AG09319 (cell line): ENCODE data around the gene SEPHS2.

ENCODE experiments used
- DNase-seq: peaks from one replicate; pipeline ENCODE4 v3.0.0-alpha.2; 2010; ENCODE audit warnings: low read depth; ENCODE audit errors: extremely low read depth
- TF ChIP-seq, protein P1 (sequence below): IDR thresholded peaks from 2 replicates; pipeline ENCODE4 v1.5.1; 2011; ENCODE audit warnings: low read depth, mild to moderate bottlenecking, inconsistent platforms, low read length, moderate library complexity

SEPHS2 gene, protein sequence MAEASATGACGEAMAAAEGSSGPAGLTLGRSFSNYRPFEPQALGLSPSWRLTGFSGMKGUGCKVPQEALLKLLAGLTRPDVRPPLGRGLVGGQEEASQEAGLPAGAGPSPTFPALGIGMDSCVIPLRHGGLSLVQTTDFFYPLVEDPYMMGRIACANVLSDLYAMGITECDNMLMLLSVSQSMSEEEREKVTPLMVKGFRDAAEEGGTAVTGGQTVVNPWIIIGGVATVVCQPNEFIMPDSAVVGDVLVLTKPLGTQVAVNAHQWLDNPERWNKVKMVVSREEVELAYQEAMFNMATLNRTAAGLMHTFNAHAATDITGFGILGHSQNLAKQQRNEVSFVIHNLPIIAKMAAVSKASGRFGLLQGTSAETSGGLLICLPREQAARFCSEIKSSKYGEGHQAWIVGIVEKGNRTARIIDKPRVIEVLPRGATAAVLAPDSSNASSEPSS

DNA sequence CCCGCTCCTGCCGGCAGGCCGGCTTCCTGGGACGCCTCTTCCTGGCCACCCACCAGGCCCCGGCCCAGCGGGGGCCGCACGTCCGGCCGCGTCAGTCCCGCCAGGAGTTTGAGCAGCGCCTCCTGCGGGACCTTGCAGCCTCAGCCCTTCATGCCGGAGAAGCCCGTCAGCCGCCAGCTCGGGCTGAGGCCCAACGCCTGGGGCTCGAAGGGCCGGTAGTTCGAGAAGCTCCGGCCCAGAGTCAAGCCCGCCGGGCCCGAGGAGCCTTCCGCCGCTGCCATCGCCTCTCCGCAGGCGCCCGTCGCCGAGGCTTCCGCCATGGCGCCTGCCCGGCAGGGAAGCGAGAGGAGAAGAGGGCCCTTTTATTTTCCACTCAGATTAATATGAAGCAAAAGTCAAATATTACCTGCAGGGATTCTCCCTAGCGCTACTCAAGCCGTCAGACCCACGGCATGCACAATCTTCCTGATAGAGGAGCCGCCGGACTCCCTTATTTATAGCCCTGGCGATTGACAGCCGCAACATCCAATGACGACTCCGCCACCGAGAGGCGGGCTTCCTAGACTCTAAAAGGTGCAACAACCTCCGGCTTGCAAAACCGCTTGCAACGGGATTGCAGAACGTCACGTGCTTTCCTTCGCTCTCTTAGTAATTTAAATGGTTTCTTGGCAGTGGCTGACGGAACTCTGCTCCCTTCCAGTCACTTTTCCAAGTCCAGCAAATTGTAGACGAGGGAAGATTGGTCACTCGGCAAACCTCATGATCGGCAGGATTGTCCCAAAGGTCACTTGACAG lies at the start of gene SEPHS2:
Gene SEPHS2 (minus strand): TSS at position 467 of the 795 bp plus-strand sequence. CDS start 147 bp downstream, at position 320.
- TF ChIP-seq, protein P1, sequence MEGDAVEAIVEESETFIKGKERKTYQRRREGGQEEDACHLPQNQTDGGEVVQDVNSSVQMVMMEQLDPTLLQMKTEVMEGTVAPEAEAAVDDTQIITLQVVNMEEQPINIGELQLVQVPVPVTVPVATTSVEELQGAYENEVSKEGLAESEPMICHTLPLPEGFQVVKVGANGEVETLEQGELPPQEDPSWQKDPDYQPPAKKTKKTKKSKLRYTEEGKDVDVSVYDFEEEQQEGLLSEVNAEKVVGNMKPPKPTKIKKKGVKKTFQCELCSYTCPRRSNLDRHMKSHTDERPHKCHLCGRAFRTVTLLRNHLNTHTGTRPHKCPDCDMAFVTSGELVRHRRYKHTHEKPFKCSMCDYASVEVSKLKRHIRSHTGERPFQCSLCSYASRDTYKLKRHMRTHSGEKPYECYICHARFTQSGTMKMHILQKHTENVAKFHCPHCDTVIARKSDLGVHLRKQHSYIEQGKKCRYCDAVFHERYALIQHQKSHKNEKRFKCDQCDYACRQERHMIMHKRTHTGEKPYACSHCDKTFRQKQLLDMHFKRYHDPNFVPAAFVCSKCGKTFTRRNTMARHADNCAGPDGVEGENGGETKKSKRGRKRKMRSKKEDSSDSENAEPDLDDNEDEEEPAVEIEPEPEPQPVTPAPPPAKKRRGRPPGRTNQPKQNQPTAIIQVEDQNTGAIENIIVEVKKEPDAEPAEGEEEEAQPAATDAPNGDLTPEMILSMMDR, result peak; percentile 53
- peak; percentile 95 for DNase-seq

DNA sequence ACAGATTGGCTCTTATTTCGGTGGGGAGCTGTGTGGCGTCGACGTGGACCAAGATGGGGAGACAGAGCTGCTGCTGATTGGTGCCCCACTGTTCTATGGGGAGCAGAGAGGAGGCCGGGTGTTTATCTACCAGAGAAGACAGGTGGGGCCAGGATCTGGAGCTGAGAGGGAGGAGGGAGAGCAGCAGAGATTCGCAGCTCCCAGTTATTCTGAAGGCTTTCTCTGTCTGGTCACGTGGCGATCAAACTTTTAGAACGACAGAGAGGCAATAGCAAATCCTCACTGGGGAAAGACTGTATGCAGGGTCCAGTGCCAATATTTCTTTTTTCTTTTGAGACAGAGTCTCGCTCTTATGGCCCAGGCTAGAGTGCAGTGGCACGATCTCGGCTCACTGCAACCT lies 49.0 kb upstream of the SEPHS2 start:
- DNase-seq, result no peak
- TF ChIP-seq, protein P1, result no peak

- DNase-seq, result no peak
- TF ChIP-seq, protein P1, result no peak
Observed at GRCh38 chr16:30493941-30494488, 48.3 kb upstream of the SEPHS2 start.

DNA sequence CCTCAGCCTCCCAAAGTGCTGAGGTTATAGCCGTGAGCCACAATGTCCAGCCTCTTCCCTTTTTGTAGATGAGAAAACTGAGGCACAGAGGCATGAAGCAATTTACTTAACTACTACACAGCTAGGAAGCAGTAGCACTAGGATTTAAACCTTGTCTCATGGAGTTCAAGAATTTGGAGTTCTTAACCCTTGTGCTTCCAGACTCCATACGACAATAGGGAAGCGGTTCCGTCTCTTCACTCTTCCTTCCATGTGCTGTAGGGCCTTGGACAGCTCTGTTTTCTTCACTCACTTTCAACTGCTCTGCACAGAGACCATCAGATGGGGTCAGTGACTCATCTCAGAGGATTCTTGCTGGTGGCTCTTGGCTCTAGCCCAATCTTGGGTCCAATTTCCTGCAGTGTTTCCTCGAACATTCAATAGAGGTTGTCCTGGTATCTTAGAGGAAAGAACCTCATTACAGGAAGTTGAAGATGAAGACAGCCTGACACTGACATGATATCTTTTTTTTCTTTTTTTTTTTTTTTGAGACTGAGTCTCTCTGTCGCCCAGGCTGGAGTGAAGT lies 46.2 kb upstream of the SEPHS2 start:
- TF ChIP-seq, protein P1, result no peak
- peak; percentile 8 for DNase-seq

- TF ChIP-seq, protein P1, result no peak
- no peak for DNase-seq
Observed at GRCh38 chr16:30491229-30491628, 45.6 kb upstream of the SEPHS2 start.

DNA sequence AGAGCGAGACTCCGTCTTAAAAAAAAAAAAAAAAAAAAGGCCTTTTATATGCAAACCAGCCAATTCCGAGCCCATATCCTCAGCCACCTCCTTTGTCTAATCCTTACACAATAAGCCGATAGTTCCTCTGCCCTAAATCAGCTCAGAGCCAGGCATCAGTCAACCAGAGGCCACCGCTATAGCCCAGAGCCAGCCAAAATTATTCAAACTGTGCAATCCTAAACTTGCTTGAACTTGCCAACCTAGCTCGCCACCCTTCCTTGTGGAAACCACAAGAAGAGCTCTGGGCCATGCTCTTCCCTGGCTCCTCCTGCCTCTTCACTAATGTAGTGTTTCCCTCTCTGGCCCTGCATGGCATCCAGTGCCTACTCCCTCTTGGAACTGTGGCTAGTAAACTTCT lies 44.5 kb upstream of the SEPHS2 start:
- DNase-seq, result no peak
- TF ChIP-seq, protein P1, result no peak
